Lower leg skin (tissue), 3 donors: Measurements from ENCODE around the gene CIAO3.

Source experiments
- CTCF ChIP-seq, 3 donors: fragments of 450-650 bp; IDR thresholded peaks; one replicate each; pipeline ENCODE4 v1.5.1; 2016; ENCODE audit warnings: antibody characterized with exemption in 3 of 3, mild to moderate bottlenecking in 3 of 3, moderate library complexity in 2 of 3
- POLR2A ChIP-seq, 2 donors: fragments of 450-650 bp; IDR thresholded peaks; one replicate each; pipeline ENCODE4 v1.6.1; 2016 to 2017; ENCODE audit warnings: antibody characterized with exemption in 2 of 2, mild to moderate bottlenecking in 1 of 2, moderate library complexity in 1 of 2

- TF ChIP-seq CTCF (IDR thresholded peaks at IDR 0.05) (no peak), POLR2A (IDR thresholded peaks at IDR 0.05) (no peak)
These were observed 39.5 kb upstream of the CIAO3 start for GRCh38 chr16:780296-780695.
